SK-N-SH treated with all-trans-retinoic acid at 6 μM for 48 hours (cell line): Measurements from ENCODE around the gene CDK5.
A peak's percentile ranks its signal among the peaks of the same experiment; 100 is the strongest.

Experiments used
- ATAC-seq: fragments of 200-7000 bp; cut with Tn5 transposase; 3 replicates; pipeline ENCODE4 v1.9.1; 2020; ENCODE audit warnings: mild to moderate bottlenecking, moderate library complexity
- ARNTL ChIP-seq: fragments of 450-650 bp; formaldehyde crosslinking; IDR thresholded peaks from 2 replicates; pipeline ENCODE4 v1.5.0; 2020; ENCODE audit warnings: low read depth, mild to moderate bottlenecking, moderate library complexity, borderline replicate concordance
- BACH2 ChIP-seq: fragments of 250-450 bp; sonication (Bioruptor Pico); IDR thresholded peaks from 2 replicates; pipeline ENCODE4 v1.9.0; 2021; ENCODE audit warnings: mild to moderate bottlenecking, borderline replicate concordance
- ESRRG ChIP-seq: fragments of 250-450 bp; sonication (Bioruptor Pico); IDR thresholded peaks from 2 replicates; pipeline ENCODE4 v1.6.1; 2021; ENCODE audit warnings: mild to moderate bottlenecking
- GLIS3 ChIP-seq: fragments of 250-450 bp; sonication (Bioruptor Pico); IDR thresholded peaks from 2 replicates; pipeline ENCODE4 v1.5.0; 2020; ENCODE audit warnings: mild to moderate bottlenecking, moderate library complexity
- ISL1 ChIP-seq: fragments of 250-450 bp; sonication (Bioruptor Pico); IDR thresholded peaks from 2 replicates; pipeline ENCODE4 v2.1.2; 2022; ENCODE audit warnings: mild to moderate bottlenecking, moderate library complexity
- OSR1 ChIP-seq: fragments of 250-450 bp; sonication (Bioruptor Pico); IDR thresholded peaks from 2 replicates; pipeline ENCODE4 v1.8.0; 2022; ENCODE audit warnings: moderate library complexity, mild to moderate bottlenecking, inconsistent platforms
- POU6F1 ChIP-seq: fragments of 250-450 bp; sonication (Bioruptor Pico); IDR thresholded peaks from 2 replicates; pipeline ENCODE4 v1.8.0; 2021; ENCODE audit warnings: low read depth, mild to moderate bottlenecking, moderate library complexity, borderline replicate concordance
- PPARA ChIP-seq: fragments of 250-450 bp; sonication (Bioruptor Pico); IDR thresholded peaks from 2 replicates; pipeline ENCODE4 v1.5.0; 2020; ENCODE audit warnings: mild to moderate bottlenecking, borderline replicate concordance
- RARB ChIP-seq: fragments of 250-450 bp; sonication (Bioruptor Pico); IDR thresholded peaks from 2 replicates; pipeline ENCODE4 v1.8.0; 2021; ENCODE audit warnings: mild to moderate bottlenecking, moderate library complexity
- TCF4 ChIP-seq: fragments of 250-450 bp; sonication (Bioruptor Pico); IDR thresholded peaks from 2 replicates; pipeline ENCODE4 v1.8.0; 2021; ENCODE audit warnings: mild to moderate bottlenecking, moderate library complexity, borderline replicate concordance
- ZFP3 ChIP-seq: fragments of 250-450 bp; sonication (Bioruptor Pico); IDR thresholded peaks from 2 replicates; pipeline ENCODE4 v1.5.0; 2020; ENCODE audit warnings: mild to moderate bottlenecking, moderate library complexity
- ZFP30 ChIP-seq: fragments of 450-650 bp; formaldehyde crosslinking; IDR thresholded peaks from 2 replicates; pipeline ENCODE4 v1.5.0; 2022; ENCODE audit warnings: mild to moderate bottlenecking, moderate library complexity
- ZNF565 ChIP-seq: fragments of 450-650 bp; formaldehyde crosslinking; conservative IDR thresholded peaks from 2 replicates; pipeline ENCODE4 v1.5.0; 2020; ENCODE audit warnings: low read depth, mild to moderate bottlenecking, moderate library complexity
- ZNF70 ChIP-seq: fragments of 450-650 bp; formaldehyde crosslinking; IDR thresholded peaks from 2 replicates; pipeline ENCODE4 v1.5.0; 2020; ENCODE audit warnings: mild to moderate bottlenecking, moderate library complexity
- ZNF8 ChIP-seq: fragments of 450-650 bp; formaldehyde crosslinking; IDR thresholded peaks from 2 replicates; pipeline ENCODE4 v1.5.0; 2020; ENCODE audit warnings: mild to moderate bottlenecking, moderate library complexity
- TF ChIP-seq, protein P1 (sequence below): fragments of 250-450 bp; sonication (Bioruptor Pico); IDR thresholded peaks from 2 replicates; pipeline ENCODE4 v1.5.0; 2020; ENCODE audit warnings: mild to moderate bottlenecking, moderate library complexity
- TF ChIP-seq, protein P2 (sequence below): fragments of 250-450 bp; sonication (Bioruptor Pico); IDR thresholded peaks from 2 replicates; pipeline ENCODE4 v1.8.0; 2020; ENCODE audit warnings: mild to moderate bottlenecking, moderate library complexity, borderline replicate concordance
- TF ChIP-seq, protein P3 (sequence below): fragments of 250-450 bp; sonication (Bioruptor Pico); IDR thresholded peaks from 2 replicates; pipeline ENCODE4 v1.5.1; 2020; ENCODE audit warnings: low read depth, mild to moderate bottlenecking, moderate library complexity

Gene CDK5

GRCh38 chr7:151080067-151080521 is 22.4 kb upstream of the CDK5 start:
- peak; percentile 28 for ATAC-seq
- TF ChIP-seq GLIS3 (CRISPR knock-in tag) (no peak; the same call in 1 of the 2 replicates), ESRRG (CRISPR knock-in tag) (no peak), ZNF565 (no peak), ZNF70 (CRISPR knock-in tag) (no peak), TCF4 (CRISPR knock-in tag) (no peak), ZFP30 (no peak), ZNF8 (CRISPR knock-in tag) (no peak), ISL1 (CRISPR knock-in tag) (no peak), PPARA (CRISPR knock-in tag) (no peak), ZFP3 (CRISPR knock-in tag) (no peak), BACH2 (CRISPR knock-in tag) (no peak), RARB (CRISPR knock-in tag) (no peak), OSR1 (CRISPR knock-in tag) (no peak)
- TF ChIP-seq, protein P1, sequence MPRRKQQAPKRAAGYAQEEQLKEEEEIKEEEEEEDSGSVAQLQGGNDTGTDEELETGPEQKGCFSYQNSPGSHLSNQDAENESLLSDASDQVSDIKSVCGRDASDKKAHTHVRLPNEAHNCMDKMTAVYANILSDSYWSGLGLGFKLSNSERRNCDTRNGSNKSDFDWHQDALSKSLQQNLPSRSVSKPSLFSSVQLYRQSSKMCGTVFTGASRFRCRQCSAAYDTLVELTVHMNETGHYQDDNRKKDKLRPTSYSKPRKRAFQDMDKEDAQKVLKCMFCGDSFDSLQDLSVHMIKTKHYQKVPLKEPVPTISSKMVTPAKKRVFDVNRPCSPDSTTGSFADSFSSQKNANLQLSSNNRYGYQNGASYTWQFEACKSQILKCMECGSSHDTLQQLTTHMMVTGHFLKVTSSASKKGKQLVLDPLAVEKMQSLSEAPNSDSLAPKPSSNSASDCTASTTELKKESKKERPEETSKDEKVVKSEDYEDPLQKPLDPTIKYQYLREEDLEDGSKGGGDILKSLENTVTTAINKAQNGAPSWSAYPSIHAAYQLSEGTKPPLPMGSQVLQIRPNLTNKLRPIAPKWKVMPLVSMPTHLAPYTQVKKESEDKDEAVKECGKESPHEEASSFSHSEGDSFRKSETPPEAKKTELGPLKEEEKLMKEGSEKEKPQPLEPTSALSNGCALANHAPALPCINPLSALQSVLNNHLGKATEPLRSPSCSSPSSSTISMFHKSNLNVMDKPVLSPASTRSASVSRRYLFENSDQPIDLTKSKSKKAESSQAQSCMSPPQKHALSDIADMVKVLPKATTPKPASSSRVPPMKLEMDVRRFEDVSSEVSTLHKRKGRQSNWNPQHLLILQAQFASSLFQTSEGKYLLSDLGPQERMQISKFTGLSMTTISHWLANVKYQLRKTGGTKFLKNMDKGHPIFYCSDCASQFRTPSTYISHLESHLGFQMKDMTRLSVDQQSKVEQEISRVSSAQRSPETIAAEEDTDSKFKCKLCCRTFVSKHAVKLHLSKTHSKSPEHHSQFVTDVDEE = no peak
- TF ChIP-seq, protein P2, sequence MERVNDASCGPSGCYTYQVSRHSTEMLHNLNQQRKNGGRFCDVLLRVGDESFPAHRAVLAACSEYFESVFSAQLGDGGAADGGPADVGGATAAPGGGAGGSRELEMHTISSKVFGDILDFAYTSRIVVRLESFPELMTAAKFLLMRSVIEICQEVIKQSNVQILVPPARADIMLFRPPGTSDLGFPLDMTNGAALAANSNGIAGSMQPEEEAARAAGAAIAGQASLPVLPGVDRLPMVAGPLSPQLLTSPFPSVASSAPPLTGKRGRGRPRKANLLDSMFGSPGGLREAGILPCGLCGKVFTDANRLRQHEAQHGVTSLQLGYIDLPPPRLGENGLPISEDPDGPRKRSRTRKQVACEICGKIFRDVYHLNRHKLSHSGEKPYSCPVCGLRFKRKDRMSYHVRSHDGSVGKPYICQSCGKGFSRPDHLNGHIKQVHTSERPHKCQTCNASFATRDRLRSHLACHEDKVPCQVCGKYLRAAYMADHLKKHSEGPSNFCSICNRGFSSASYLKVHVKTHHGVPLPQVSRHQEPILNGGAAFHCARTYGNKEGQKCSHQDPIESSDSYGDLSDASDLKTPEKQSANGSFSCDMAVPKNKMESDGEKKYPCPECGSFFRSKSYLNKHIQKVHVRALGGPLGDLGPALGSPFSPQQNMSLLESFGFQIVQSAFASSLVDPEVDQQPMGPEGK (CRISPR knock-in tag) = no peak

DNA sequence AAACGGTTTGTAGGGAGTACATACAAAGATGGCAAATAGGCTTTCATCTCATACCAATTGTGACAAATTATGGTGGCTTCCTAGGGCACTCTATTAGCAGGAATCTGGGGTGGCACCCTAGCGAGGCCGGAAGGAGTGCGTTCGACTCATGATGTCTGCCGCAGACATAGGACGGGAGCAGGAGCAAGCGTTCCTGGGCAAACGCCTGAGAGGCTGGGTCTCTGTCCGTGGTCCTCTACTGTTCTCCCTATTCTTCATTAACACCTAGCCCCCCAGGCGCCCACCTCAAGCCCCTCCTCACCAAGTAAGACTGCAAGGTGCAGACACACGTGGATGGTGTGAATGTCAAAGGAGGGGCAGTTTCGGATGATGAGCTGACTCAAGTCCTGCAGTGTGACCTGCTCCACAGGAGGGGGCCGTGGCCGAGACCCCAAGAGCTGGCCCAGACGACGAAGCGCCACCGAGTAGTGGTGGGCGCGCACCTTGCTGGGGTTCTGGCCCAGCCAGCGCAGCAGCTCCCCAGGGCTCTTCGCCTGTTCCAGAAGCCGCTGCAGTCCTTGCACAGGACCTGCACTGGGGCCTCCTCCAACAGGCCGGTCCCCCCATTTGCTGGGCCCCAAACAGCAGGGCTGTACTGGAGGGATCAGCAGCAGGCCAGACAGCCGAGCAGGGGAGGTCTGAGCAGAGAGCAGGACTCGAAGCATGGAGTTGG is 21.7 kb upstream of the CDK5 start:
- TF ChIP-seq, protein P3, sequence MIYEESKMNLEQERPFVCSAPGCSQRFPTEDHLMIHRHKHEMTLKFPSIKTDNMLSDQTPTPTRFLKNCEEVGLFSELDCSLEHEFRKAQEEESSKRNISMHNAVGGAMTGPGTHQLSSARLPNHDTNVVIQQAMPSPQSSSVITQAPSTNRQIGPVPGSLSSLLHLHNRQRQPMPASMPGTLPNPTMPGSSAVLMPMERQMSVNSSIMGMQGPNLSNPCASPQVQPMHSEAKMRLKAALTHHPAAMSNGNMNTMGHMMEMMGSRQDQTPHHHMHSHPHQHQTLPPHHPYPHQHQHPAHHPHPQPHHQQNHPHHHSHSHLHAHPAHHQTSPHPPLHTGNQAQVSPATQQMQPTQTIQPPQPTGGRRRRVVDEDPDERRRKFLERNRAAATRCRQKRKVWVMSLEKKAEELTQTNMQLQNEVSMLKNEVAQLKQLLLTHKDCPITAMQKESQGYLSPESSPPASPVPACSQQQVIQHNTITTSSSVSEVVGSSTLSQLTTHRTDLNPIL (CRISPR knock-in tag) = no peak
- TF ChIP-seq RARB (CRISPR knock-in tag) (no peak), ISL1 (CRISPR knock-in tag) (no peak), ZFP30 (no peak), GLIS3 (CRISPR knock-in tag) (no peak), OSR1 (CRISPR knock-in tag) (no peak), ZNF8 (CRISPR knock-in tag) (no peak), PPARA (CRISPR knock-in tag) (no peak), POU6F1 (CRISPR knock-in tag) (no peak), ZNF565 (no peak)
- TF ChIP-seq, protein P2 (CRISPR knock-in tag) = no peak
- no peak for ATAC-seq

GRCh38 chr7:151078233-151079040 is 20.7 kb upstream of the CDK5 start:
- no peak for ATAC-seq
- TF ChIP-seq ESRRG (CRISPR knock-in tag) = no peak
- TF ChIP-seq POU6F1 (CRISPR knock-in tag) = no peak
- no peak for TF ChIP-seq ARNTL (CRISPR knock-in tag)
- TF ChIP-seq OSR1 (CRISPR knock-in tag) = no peak
- no peak for TF ChIP-seq ZFP3 (CRISPR knock-in tag)
- TF ChIP-seq, protein P1 = no peak
- no peak for TF ChIP-seq GLIS3 (CRISPR knock-in tag)
- TF ChIP-seq, protein P3 (CRISPR knock-in tag) = no peak
